GM12892 (cell line): ENCODE results near the gene LRRC8A.

Source experiments
- POLR2AphosphoS5 ChIP-seq: IDR thresholded peaks from 2 replicates; pipeline ENCODE4 v1.6.1; 2011; ENCODE audit warnings: low read depth, low read length, control low read depth
- TAF1 ChIP-seq: IDR thresholded peaks from 2 replicates; pipeline ENCODE4 v1.6.1; 2011; ENCODE audit warnings: low read depth, mild to moderate bottlenecking, control low read depth, low read length, borderline replicate concordance

GRCh38 chr9:128845186-128845931, 36.6 kb upstream of the LRRC8A start:
- TF ChIP-seq TAF1: no peak
- TF ChIP-seq POLR2AphosphoS5: no peak
